ACC112 (cell line): Measurements from ENCODE around the gene ZBTB17.

Experiments used
- H2AFZ ChIP-seq: fragments of 200-600 bp; sonication (generic); one replicate; pipeline ENCODE4 v1.6.0; 2017; ENCODE audit warnings: antibody characterized with exemption, low read length; ENCODE audit not compliant: unreplicated experiment
- H3K27ac ChIP-seq: fragments of 200-600 bp; sonication (generic); 2 replicates; pipeline ENCODE4 v1.5.1; 2014; ENCODE audit warnings: low read depth, mild to moderate bottlenecking, antibody characterized with exemption, low read length, moderate library complexity
- H3K27me3 ChIP-seq: fragments of 200-600 bp; sonication (generic); 2 replicates; pipeline ENCODE4 v1.6.1; 2014; ENCODE audit warnings: mild to moderate bottlenecking, antibody characterized with exemption, low read length, moderate library complexity, mixed read lengths; ENCODE audit not compliant: insufficient read depth
- H3K36me3 ChIP-seq: fragments of 200-600 bp; sonication (generic); 2 replicates; pipeline ENCODE4 v1.6.1; 2016; ENCODE audit warnings: mild to moderate bottlenecking, antibody characterized with exemption, low read length, moderate library complexity, mixed read lengths; ENCODE audit not compliant: insufficient read depth
- H3K4me1 ChIP-seq: fragments of 200-600 bp; sonication (generic); one replicate; pipeline ENCODE4 v1.6.1; 2016; ENCODE audit warnings: low read length, mixed read lengths; ENCODE audit not compliant: insufficient read depth, unreplicated experiment, control insufficient read depth
- H3K4me3 ChIP-seq: fragments of 200-600 bp; sonication (generic); 2 replicates; pipeline ENCODE4 v1.5.1; 2014; ENCODE audit warnings: mild to moderate bottlenecking, low read depth, low read length
- H3K79me2 ChIP-seq: fragments of 200-600 bp; sonication (generic); one replicate; pipeline ENCODE4 v1.6.0; 2016; ENCODE audit warnings: low read length; ENCODE audit not compliant: control insufficient read depth, unreplicated experiment, insufficient read depth

ZBTB17 gene

DNA sequence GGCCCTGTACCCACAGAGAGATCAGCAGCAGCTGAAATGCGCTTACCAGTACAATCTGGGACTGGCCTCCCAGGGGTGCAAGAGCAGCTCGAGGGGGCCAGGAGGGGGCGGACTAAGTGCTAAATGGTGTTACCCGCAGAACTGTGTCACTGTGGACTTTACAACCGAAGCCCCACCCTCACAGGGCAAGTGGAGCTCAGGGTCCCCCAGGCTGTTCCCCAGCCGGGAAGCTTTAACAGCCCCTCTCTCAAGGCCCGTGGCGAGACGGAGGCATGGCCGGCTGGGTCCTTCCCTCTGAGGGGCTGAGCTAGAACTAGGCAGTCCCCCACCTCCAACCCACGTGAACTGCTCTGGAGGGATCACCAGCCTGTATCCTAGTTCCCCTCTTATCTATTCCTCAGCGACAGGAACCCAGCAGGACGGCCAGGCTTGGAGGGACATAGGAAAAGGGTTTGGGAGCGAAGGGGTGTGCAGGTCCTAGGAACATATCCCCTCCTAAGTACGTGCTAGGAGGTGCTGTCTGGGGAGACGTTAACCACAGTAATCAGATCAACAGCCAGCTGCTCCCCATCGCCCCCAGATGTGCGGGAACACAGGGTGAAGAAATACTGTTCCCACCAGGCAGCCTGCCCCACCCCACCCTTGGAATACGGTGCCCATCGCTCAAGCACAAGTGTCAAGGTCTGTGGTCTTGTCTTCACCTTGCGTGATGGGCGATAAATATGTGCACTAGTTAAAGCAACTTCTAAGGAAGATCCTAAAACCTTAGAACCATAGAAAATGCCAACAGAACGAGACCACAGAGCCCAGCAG is 24.4 kb downstream of the ZBTB17 start:
- Histone ChIP-seq H3K27ac (peak overlapping the region; percentile 99), H3K79me2 (peaks cover 63% of the 10 kb centered on the region), H3K4me1 (peaks cover 74% of the 10 kb centered on the region), H3K4me3 (no peak overlapping the region), H2AFZ (no peak overlapping the region), H3K27me3 (no peaks in the 10 kb centered on the region), H3K36me3 (peaks cover 4% of the 10 kb centered on the region; the same call in 1 of the 2 replicates)

DNA sequence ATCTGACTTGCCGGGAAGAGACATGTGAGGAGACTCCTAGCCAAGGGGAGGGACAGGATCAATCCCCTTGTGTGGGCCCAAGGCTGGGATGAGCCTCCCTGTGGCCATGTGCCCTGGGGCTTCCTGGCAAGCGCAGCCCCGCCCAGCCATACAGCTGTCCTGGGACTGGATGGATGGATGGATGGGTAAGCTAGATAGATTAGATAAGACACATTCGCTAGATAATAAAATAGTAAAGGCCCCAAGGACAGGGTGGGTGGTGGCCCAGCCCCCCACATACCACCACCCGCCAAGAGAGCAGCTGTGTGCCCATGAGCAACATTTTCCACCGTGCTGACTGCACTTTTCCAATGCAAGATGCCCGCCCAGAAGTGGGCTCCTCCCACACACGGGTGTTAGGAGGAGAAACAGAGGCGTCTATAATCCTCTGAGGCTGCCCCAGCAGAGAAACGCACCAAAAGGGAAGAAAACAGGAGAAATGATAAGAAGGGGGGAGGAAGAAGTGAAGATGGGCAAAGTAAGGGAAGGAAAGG is 25.1 kb downstream of the ZBTB17 start:
- Histone ChIP-seq H3K79me2 (peaks cover 63% of the 10 kb centered on the region), H3K36me3 (peaks cover 6% of the 10 kb centered on the region; the same call in 1 of the 2 replicates), H3K27ac (peak overlapping the region; percentile 99), H3K27me3 (no peaks in the 10 kb centered on the region), H3K4me3 (peak overlapping the region; percentile 65; the same call in 1 of the 2 replicates), H2AFZ (no peak overlapping the region), H3K4me1 (peaks cover 67% of the 10 kb centered on the region)

DNA sequence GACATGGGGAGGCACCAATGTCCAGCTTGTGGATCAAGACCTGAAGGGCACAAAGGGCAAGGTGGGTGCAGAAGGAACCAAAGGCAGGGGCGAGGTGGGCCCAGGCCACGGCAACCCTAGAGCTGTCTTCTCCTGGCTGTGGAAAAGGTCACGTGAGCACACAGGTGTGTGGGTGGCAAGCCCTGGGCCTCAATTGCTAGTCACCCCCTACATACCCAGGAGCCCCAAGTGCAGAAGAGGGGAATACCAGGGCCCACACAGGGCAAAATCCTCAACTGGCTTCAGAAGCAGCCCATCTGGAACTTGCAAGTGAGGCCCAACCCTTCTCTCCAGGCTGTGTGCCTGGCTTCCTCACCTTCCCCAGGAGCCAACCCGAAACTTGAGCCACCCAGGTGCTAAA is 25.6 kb downstream of the ZBTB17 start:
- peak overlapping the region; percentile 99 for H3K27ac ChIP-seq
- H3K4me1 ChIP-seq = peaks cover 65% of the 10 kb centered on the region
- no peaks in the 10 kb centered on the region for H3K27me3 ChIP-seq
- peaks cover 59% of the 10 kb centered on the region for H3K79me2 ChIP-seq
- H3K36me3 ChIP-seq = peaks cover 6% of the 10 kb centered on the region; the same call in 1 of the 2 replicates
- H3K4me3 ChIP-seq = peak overlapping the region; percentile 65
- no peak overlapping the region for H2AFZ ChIP-seq

DNA sequence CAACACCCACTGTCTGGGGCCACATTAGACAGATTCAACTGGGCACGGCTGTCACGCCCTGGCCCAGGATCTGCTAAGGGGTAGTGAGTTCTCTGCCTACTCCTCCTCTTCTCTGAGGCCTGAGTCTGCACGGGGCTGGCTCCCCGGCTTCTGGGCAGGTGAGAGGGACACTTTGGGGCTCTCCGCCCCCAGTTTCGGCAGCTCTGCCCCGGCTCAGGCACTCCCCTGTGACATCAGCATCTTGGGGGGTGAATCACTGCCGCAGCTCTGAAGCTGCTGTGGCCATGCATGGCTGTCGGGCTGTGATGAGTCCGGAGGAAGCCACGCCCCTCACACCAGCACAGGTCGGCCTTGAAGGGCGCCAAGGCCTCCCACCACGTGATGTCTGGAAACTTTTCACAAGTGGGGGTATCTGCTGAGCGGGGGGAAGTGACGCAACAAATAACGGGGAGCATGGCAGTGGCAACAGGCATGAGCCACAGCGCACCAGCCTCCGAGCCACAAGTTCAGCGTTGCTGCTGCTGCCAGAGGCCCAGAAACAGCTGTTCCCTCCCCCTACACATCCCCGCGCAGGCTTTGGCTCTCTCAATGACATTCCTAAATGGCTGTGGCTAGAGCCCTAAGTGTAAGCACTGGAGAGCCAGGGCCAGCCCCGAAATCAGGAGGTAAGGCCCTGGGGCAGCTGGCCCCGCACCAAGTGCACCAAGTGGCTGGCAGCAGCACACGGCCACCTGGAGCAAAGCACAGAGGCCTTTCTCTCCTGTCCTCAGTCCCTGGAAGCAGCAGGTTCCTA is 26.3 kb downstream of the ZBTB17 start:
- Histone ChIP-seq H3K4me1 (peaks cover 65% of the 10 kb centered on the region), H2AFZ (no peak overlapping the region), H3K27me3 (no peaks in the 10 kb centered on the region), H3K4me3 (peak overlapping the region; percentile 65), H3K27ac (peak overlapping the region; percentile 99), H3K36me3 (peaks cover 6% of the 10 kb centered on the region; the same call in 1 of the 2 replicates), H3K79me2 (peaks cover 52% of the 10 kb centered on the region)

DNA sequence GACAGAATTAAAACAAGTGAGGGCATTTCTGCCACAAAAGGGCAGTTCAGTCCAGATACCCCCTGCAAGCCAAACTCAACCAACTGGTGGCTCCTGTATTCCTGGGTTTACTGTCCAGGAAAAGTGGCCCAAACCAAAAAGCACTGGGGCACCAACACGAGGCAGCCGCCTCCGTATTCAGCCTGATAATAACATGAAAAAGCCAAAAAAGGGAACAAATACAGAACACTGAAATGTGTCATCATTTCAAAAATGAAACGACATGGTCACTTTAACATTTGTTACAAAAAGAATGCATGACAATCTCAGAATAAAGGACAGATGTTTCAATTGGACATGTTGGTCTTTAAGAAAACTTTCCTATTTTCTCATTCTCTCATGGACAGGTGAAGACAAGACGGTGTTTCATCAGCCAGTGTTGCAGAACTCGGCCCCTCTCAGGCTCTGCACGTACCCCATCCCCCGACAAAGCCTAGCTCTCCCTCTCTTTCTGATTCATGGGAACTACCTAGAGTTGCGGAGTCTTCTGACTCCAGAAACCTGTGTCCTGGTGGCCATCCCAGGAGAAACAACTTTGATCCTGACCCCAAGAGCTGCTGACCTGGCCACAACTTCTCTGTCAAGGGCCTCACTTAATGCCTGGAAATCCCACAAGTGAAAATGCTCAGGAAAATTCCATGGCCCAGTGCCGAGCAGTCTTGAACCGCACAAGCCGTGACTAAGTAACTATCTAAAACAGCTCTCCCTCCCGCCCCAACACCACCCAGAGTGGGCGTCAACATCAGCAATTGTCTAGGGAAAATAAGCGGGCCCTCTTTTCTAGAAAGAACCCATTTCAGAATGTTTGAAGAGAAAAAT is 27.1 kb downstream of the ZBTB17 start:
- Histone ChIP-seq H3K4me1 (peaks cover 58% of the 10 kb centered on the region), H3K4me3 (peak overlapping the region; percentile 65), H3K27me3 (no peaks in the 10 kb centered on the region), H3K27ac (peak overlapping the region; percentile 99), H3K36me3 (peaks cover 11% of the 10 kb centered on the region; the same call in 1 of the 2 replicates), H2AFZ (no peak overlapping the region), H3K79me2 (peaks cover 44% of the 10 kb centered on the region)

DNA sequence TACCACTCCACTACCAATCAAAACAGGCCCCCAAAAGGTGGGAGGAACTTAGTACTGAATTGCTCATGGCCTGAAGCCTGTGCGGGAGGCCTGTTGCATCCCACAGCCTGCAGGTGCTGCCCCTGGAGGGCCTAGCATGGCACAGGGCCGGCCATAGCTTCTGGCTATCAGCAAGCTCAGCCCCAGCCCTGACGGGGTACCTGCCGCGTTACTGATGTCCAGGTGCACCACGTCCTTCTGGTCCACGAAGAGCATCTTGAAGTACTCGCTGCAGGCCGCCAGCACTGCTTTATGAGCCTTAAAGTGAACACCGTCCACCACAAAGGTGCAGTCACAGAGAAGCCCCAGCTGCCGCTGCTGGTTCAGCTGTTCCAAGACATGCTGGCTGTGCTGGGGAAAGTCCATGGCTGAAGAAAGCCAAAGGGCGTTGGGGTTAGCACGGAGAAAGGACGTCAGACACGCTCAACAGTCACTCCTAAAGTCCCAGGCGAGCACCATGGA is 27.8 kb downstream of the ZBTB17 start:
- Histone ChIP-seq H3K4me1 (peaks cover 51% of the 10 kb centered on the region), H3K27me3 (no peaks in the 10 kb centered on the region), H3K79me2 (peaks cover 40% of the 10 kb centered on the region), H3K36me3 (peaks cover 11% of the 10 kb centered on the region; the same call in 1 of the 2 replicates), H2AFZ (no peak overlapping the region), H3K27ac (peak overlapping the region; percentile 99), H3K4me3 (peak overlapping the region; percentile 32)

DNA sequence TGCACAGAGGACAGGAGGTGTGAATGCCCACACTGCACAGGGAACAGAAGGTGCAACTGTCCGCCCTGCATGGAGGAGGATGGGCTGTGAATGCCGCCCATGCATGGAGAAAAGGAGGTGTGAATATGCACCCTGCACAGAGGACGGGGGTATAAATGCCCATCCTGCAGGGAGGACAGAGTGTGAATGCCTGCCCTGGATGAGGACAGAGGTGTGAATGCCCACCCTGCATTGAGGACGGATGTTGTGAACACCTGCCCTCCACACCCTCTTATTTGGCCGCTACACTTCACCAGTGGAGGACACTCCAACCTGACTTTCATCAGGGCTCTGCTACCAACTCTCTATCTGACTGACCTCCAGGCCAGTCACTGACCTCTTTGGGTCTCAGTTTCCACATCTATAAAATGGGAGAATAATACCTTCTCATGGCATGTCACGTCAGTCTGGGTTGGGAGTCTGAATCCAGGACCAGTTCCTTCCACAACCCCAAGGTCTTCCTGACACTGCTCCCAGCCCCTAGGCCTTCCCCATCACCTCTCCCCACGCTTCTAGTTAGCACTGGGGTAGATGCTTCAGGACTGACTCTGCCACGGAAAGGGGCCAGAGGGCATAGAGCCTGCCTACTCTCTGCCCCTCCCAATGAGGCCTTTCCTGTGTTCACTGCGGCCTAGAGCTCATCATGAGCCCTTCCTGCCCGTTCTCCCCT is 28.4 kb downstream of the ZBTB17 start:
- Histone ChIP-seq H2AFZ (no peak overlapping the region), H3K27ac (peak overlapping the region; percentile 99; the same call in 1 of the 2 replicates), H3K27me3 (no peaks in the 10 kb centered on the region), H3K79me2 (peaks cover 40% of the 10 kb centered on the region), H3K4me3 (no peak overlapping the region), H3K4me1 (peaks cover 48% of the 10 kb centered on the region), H3K36me3 (peaks cover 11% of the 10 kb centered on the region; the same call in 1 of the 2 replicates)

DNA sequence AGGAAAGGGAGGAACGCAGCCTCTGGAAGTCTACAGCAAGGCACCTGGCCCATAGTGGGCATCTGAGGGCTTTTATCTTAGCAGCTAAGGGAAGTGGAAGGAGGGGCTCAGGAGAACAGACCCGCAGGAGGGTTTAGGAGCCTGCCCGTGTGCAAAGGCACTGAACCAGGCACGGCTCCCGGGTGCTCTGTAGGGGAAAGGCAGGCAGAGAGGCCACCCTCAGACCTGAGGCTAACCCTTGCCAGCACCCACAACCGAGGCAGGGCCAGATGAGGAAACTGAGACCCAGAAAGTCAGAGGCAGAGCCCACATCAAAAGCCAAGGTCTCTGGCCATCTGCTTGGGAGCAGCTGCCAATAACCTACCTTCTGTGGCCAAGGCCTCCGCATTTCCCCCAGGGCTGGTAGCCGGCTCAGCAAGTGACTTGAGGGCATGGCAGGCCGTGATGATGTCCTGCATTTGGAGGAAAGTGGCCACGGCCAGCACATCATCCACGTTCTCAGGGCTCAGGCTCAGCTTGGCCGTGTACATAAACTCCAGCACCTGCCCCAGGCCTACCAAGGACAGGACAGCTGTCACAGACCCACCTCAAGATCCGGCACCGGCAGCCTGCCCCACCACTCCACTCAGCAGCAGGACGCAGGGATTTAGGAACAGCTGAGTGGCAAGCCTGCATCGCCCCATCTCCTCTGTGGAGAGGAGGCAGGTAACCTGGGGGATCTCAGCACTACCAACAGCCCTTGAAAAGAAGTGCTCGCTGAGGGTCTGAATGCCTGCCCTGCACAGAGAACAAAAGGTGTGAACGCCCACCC is 29.1 kb downstream of the ZBTB17 start:
- Histone ChIP-seq H3K4me1 (peaks cover 40% of the 10 kb centered on the region), H3K79me2 (peaks cover 35% of the 10 kb centered on the region), H3K27me3 (no peaks in the 10 kb centered on the region), H3K36me3 (peaks cover 11% of the 10 kb centered on the region; the same call in 1 of the 2 replicates), H3K4me3 (no peak overlapping the region), H3K27ac (no peak overlapping the region), H2AFZ (no peak overlapping the region)
